ENCODE results near the gene CUX1.
"Not testable (repeated sequence)": the region's sequence is repeated elsewhere in the genome, so short reads cannot be mapped to it uniquely, and the experiment has no call there.

Gene CUX1

DNA sequence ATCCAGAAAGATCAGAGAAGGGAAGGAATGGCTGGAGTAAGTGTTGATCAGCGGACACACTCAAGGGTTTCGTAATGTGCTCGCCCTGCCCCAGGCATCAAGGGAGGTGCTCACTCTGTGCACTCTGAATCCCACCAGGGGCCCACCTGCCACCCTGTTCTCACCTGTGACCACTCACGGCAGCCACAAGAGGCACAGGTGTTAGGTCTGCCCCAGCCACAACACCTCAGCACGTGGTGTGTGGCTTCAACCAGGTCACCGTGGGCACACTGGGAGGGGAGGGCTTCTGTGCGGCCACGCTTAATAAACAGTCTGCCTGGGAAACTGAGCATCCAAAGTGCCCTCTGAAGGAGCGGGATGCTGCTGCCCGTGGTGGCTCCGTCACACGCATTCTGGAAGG, 49.8 kb downstream of the CUX1 start:
- TF ChIP-seq JUND (IDR thresholded peaks at IDR 0.05; ENCODE audit: low read depth): no peak
- in situ Hi-C loops (cut with HindIII; ENCODE audit: low pct_unique_long_range_greater_than_20kb, low sequenced_read_pairs): no loop called here
- DNase-seq (ENCODE audit: low read depth in 1 of 2, low spot score in 1 of 2): no peak

DNA sequence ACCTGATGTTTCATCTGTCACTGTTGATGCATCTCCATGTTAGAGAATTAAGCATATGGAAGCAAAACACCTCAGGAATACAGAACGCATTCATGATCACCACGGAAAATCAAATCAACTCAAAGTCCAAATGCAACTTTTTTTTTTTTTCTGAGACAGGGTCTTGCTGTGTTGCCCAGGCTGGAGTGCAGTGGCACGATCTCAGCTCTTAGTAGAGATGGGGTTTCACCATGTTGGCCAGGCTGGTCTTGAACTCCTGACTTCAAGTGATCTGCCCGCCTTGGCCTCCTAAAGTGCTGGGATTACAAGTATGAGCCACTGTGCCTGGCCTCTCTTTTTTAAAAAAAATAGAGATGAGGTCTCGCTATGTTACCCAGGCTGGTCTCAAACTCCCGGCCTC, 50.3 kb downstream of the CUX1 start:
- DNase-seq (ENCODE audit: low read depth in 1 of 2, low spot score in 1 of 2); in situ Hi-C loops (cut with HindIII; ENCODE audit: low pct_unique_long_range_greater_than_20kb, low sequenced_read_pairs): not testable (repeated sequence)

DNA sequence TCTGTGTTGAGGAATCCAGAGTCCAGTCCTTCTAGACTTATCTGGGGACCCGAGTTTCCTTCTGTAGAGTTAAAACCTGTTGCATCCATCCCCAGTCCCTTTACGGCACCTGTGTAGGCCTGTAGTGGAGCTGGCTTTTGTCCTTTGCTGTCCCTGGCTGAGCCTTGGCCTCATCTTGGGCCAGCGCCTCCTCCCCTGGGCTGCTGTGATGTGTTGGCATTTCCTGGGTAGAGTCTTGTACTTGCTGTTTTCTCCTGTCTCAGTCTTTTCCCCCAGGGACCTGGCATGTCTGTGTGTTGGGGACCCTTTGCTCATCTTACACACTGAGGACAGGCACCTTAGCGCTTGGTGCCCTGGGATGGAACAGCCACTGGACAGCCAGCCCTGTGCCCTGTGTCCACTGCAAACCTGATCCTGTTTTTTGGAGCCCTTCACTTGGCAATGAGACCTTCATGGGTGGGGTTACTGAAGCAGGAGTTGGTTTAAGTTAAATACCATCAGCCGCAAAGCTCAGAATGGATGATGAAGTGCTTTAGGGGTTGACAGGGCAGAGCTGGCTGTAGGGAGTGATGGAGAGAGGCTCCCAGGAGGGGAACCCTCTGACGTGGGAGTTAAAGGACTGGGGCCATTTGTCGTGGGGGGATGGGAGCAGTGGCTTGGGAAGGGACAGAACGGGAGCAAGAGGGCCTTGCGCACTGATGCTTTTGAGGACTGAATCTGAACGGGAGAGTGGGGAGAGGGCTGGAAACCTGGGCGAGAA, 50.9 kb downstream of the CUX1 start:
- no peak for DNase-seq (ENCODE audit: low read depth in 1 of 2, low spot score in 1 of 2)
- in situ Hi-C loops (cut with HindIII; ENCODE audit: low pct_unique_long_range_greater_than_20kb, low sequenced_read_pairs): no loop called here
- no peak for TF ChIP-seq JUND (IDR thresholded peaks at IDR 0.05; ENCODE audit: low read depth)

DNA sequence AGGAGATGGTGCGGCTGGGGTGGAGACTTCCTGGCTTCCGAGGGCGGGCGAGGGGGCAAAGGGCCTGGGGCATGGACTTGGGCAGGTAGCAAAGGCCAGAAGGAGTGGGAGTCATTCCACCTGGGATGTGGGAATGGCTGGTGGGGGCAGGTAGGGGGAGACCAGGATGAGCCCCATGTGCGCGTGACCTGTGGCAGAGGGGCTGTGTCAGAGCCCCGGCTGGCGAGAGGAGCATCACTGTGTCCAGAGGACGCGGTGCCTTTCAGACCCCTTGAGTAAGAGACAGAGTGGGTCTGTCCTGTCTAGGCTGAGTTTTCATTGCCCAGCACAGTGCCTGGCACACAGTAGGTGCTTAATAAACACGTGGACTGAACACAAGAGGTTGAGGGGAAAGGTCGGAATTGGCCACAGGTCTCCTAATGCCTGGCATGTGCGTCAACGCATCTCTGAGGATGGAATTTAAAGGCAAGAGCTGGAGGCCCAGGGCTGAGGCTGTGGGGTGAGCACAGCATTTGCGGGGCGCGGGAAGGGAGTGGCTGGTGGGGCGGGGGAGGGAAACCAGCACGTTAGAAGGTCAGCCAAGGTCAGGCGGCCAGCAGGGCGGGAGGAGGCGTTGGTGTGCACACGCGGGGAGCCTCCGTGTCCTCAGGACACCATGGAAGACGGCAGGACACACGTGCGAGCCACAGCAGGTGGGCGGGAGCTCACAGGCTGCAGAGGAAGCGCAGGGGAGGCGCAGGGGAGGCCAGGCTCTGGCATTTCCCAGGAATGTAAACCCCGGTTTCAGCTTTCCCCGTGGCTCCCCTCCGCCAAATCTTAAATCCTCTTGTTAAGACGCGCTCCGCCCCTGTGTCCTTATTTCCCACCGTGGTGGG, 51.8 kb downstream of the CUX1 start:
- TF ChIP-seq JUND (IDR thresholded peaks at IDR 0.05; ENCODE audit: low read depth): no peak
- no peak for DNase-seq (ENCODE audit: low read depth in 1 of 2, low spot score in 1 of 2)
- in situ Hi-C loops (cut with HindIII; ENCODE audit: low pct_unique_long_range_greater_than_20kb, low sequenced_read_pairs): no loop called here

DNA sequence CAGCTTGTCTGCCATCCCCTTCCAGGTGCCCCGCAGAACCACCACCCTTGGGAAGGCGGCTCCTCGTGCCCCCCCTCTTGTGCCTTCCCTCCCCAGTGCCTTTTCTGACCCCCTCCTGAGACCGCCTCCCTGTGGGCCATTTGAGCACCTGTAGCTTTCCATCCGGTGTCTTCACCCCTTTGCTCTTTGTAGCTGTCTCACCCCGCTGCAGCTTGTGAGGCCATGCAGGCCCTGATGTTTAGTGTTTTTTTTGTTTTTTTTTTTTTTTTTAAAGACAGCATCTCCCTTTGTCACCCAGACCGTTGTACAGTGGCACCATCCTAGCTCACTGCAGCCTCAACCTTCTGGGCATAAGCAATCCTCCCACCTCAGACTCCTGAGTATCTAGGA, 52.5 kb downstream of the CUX1 start:
- in situ Hi-C loops (cut with HindIII; ENCODE audit: low pct_unique_long_range_greater_than_20kb, low sequenced_read_pairs): no loop called here

DNA sequence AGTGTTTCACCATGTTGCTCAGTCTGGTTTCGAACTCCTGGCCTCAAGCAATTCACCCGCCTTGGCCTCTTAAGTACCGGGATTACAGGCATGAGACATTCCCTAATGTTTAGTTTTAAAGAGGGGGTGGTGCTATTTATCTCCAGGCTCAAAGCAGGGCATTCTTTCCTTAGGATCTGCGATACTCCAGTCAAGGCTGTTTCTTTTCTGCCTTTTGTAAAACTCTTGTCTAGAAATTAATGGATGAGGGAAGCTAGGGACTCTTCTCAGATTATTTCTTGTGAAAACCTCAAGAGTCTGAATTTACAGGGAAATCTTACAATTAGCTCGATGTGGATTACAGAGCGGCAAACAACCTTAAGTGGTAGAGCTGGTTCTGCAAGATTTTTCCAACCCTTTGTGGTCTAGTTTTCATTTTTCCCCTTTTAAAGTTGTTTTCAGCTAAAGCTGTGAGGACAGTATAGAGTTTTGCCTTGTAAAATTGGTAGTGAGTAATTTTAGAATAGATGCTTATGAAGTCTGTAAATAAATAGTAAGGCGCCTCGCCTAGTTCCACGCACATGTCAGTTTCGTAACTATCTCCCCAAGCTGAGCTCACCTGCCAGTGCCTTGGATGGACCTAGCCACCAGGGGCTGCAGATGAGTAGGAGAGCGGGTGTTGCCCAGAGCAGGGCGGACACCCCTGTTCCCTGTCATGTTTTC, 53.1 kb downstream of the CUX1 start:
- DNase-seq (ENCODE audit: low read depth in 1 of 2, low spot score in 1 of 2): peak; percentile 16 to 76
- TF ChIP-seq JUND (IDR thresholded peaks at IDR 0.05; ENCODE audit: low read depth): no peak
- in situ Hi-C loops (cut with HindIII; ENCODE audit: low pct_unique_long_range_greater_than_20kb, low sequenced_read_pairs): no loop called here

More for the DNA sequence above, 52.5 kb downstream of the CUX1 start:
- TF ChIP-seq JUND (IDR thresholded peaks at IDR 0.05; ENCODE audit: low read depth): no peak
- DNase-seq (ENCODE audit: low read depth in 1 of 2, low spot score in 1 of 2): no peak

DNA sequence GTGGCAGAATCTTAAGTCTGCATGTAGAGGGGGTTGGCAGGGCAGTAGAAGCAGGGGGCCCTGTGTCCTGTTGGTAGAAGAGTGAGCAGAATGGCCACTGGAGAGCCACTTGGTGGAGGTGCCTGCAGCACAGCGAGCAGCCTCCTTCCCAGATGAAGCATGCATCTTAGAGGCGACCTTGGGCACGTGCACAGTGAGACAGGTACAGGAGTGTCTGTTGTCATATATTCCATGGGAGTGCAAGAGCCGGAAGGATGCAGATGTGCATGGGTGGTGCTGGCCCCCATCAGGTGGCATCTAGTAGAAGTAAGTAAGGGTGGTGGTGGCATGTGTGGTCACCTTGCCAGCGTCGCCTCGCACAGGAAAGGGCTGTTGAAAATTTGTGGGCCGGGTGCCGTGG, 53.9 kb downstream of the CUX1 start:
- DNase-seq (ENCODE audit: low read depth in 1 of 2, low spot score in 1 of 2): no peak
- no peak for TF ChIP-seq JUND (IDR thresholded peaks at IDR 0.05; ENCODE audit: low read depth)
- in situ Hi-C loops (cut with HindIII; ENCODE audit: low pct_unique_long_range_greater_than_20kb, low sequenced_read_pairs): no loop called here

DNA sequence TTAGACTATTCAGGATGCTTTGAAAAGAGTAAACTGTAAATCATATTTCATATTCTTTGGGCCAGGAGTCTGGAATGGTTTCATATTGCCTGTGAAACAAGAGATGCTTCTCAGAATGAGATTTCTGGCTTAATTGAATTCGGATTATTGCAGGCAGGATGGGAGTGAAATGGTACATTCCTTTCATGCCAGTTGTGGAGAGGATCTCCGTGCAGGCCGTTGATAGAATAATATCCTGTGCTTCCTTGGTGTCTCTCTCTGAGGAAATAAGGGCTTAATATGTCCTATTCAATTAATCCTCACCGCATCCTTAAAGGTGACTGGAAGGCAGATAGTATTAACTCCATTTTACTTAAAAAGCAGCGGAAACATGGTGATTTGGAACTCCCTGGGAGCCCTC, 56.6 kb downstream of the CUX1 start:
- TF ChIP-seq JUND (IDR thresholded peaks at IDR 0.05; ENCODE audit: low read depth): no peak
- in situ Hi-C loops (cut with HindIII; ENCODE audit: low pct_unique_long_range_greater_than_20kb, low sequenced_read_pairs): no loop called here
- DNase-seq (ENCODE audit: low read depth in 1 of 2, low spot score in 1 of 2): no peak

DNA sequence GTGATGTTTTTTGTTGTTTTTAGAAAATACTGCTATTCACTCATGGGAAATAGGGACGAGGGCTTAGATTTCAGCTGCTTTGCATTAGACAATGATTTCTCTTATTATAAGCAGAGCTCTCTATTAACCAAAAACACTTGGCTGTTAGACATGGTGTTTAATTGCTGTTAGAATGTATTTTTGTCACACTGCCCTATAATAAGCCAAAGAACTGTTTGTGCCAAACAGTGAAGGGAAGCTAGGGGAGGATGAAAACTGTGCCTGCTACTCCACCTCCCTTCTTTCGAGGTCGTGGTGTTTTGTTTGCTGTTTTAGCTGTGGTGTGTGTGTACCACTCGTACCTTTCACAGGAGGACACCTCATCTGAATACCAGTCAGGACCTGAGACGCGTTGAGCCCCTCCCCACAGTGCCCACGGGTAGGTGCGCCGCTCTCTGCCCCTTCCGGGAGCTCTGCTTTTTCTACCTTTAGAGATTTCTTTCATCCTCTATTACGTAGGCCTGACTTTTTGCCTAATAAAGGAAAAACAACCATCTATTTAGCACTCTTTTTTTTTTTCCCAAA, 57.9 kb downstream of the CUX1 start:
- no peak for TF ChIP-seq JUND (IDR thresholded peaks at IDR 0.05; ENCODE audit: low read depth)
- in situ Hi-C loops (cut with HindIII; ENCODE audit: low pct_unique_long_range_greater_than_20kb, low sequenced_read_pairs): no loop called here
- DNase-seq (ENCODE audit: low read depth in 1 of 2, low spot score in 1 of 2): no peak

DNA sequence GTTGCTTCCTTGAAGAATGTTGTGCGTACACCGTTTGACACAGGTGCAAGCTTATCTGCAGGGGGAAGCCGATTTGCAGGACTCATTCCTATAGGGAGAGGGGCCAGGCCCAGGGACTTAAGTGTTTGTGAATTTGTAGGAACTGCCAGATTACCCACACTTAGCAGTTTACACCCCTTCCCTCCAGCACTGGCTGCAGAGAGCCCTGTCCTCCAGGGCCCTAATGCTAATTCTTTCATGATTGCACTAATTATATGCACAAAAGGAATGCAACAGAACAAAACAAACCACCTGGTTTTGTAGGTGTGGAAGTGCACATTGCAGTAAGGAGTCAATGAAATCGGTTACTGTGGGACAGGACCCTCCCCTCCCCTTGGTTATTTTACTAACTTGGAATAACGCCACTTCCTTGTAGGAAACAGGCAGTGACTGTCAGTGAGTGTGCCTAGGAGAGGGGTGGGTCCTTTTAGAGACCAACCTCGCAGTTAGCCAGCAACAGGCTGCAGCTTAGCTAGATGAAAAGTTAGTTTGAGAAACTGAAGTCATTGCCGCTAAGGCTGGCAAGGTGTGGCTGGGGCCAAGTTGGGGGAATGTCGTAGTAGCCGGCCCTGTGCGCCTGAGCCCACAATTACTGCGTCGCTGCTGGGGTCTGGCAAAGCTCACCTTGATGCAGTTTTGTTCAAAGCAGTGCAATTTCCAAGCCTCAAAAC, 60.6 kb downstream of the CUX1 start:
- in situ Hi-C loops (cut with HindIII; ENCODE audit: low pct_unique_long_range_greater_than_20kb, low sequenced_read_pairs): no loop called here
- TF ChIP-seq JUND (IDR thresholded peaks at IDR 0.05; ENCODE audit: low read depth): no peak
- DNase-seq (ENCODE audit: low read depth in 1 of 2, low spot score in 1 of 2): no peak

DNA sequence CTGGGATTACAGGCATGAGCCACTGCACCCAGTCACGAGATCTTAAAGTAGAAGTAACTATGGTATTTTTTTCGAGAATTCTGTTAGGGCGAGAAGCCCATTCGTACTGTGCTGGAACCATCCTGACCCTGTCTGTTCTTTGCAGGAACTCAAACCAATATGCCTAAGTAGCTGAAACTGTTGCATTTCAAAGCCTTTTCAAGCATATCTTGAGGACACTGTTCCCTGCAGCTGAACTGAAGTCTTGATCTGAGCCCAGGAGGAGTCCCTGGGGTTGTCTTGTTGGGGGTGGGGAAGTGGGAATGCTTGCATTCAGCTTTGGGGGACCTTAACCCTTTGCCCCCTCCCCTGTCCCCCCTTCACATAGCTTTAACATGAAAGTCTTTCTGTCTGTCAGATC, 61.5 kb downstream of the CUX1 start:
- no peak for TF ChIP-seq JUND (IDR thresholded peaks at IDR 0.05; ENCODE audit: low read depth)
- DNase-seq (ENCODE audit: low read depth in 1 of 2, low spot score in 1 of 2): no peak
- in situ Hi-C loops (cut with HindIII; ENCODE audit: low pct_unique_long_range_greater_than_20kb, low sequenced_read_pairs): no loop called here

DNA sequence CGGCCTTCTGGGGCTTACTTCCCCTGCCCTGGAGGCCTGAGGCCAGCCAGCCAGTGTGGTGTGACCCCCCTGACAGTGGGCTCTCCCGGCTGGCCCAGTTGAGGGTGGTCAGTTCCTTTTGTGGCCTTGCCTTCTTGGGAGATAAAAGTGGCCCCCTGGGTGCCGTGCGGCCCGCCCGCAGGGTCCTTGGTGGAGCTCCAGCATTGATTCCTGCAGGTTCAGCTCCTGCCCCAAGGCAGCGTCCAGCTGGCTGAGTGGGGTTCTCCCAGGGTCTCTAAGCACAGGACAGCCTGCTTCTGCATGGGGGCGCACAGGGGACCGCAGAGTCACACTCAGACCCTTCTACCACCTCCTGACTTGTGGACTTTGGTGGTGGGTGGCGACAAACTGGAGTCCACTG, 62.1 kb downstream of the CUX1 start:
- in situ Hi-C loops (cut with HindIII; ENCODE audit: low pct_unique_long_range_greater_than_20kb, low sequenced_read_pairs): no loop called here
- TF ChIP-seq JUND (IDR thresholded peaks at IDR 0.05; ENCODE audit: low read depth): no peak
- DNase-seq (ENCODE audit: low read depth in 1 of 2, low spot score in 1 of 2): no peak
